GM23338 (cell line): ENCODE results near the gene GLCCI1. TPM values are rescaled to one million over a fixed set of nuclear protein-coding genes. Genes with fewer than 3 reads are reported as not detected.
A peak's percentile ranks its signal among the peaks of the same experiment; 100 is the strongest.

Experiments used
- ATAC-seq: fragments of 200-7000 bp; cut with Tn5 transposase; 3 replicates; pipeline ENCODE4 v1.9.1; 2020
- DNase-seq: peaks from one replicate; pipeline ENCODE4 v3.0.0-alpha.2; 2015; ENCODE audit warnings: low spot score
- H2AFZ ChIP-seq: fragments of 200-600 bp; sonication (generic); 2 replicates; pipeline ENCODE4 v1.8.0; 2016; ENCODE audit warnings: antibody characterized with exemption, mild to moderate bottlenecking, moderate library complexity
- H3F3A ChIP-seq: fragments of 200-600 bp; sonication (generic); replicated peaks from 2 replicates; pipeline ENCODE4 v1.8.0; 2017; ENCODE audit warnings: antibody characterized with exemption, mixed run types, low read depth
- H3K27ac ChIP-seq: fragments of 200-600 bp; sonication (generic); 2 replicates; pipeline ENCODE4 v1.6.1; 2016; ENCODE audit warnings: low read depth
- H3K27me3 ChIP-seq: fragments of 200-600 bp; sonication (generic); 2 replicates; pipeline ENCODE4 v1.8.0; 2016; ENCODE audit warnings: mild to moderate bottlenecking, mixed run types, moderate library complexity; ENCODE audit not compliant: insufficient read depth
- H3K36me3 ChIP-seq: fragments of 200-600 bp; sonication (generic); 2 replicates; pipeline ENCODE4 v1.8.0; 2016; ENCODE audit warnings: mild to moderate bottlenecking; ENCODE audit not compliant: insufficient read depth
- H3K4me1 ChIP-seq: fragments of 200-600 bp; sonication (generic); 2 replicates; pipeline ENCODE4 v1.8.0; 2016; ENCODE audit warnings: mild to moderate bottlenecking, moderate library complexity; ENCODE audit not compliant: insufficient read depth
- H3K4me2 ChIP-seq: fragments of 200-600 bp; sonication (generic); 2 replicates; pipeline ENCODE4 v1.7.1; 2017; ENCODE audit warnings: mixed run types
- H3K4me3 ChIP-seq: fragments of 200-600 bp; sonication (generic); 2 replicates; pipeline ENCODE4 v1.6.1; 2016; ENCODE audit warnings: mixed run types
- H3K79me2 ChIP-seq: fragments of 200-600 bp; sonication (generic); replicated peaks from 2 replicates; pipeline ENCODE4 v1.8.0; 2017; ENCODE audit warnings: mild to moderate bottlenecking; ENCODE audit not compliant: insufficient read depth
- H3K9me2 ChIP-seq: fragments of 200-600 bp; sonication (generic); 2 replicates; pipeline ENCODE4 v1.8.0; 2017; ENCODE audit not compliant: insufficient read depth
- H4K20me1 ChIP-seq: fragments of 200-600 bp; sonication (generic); replicated peaks from 2 replicates; pipeline ENCODE4 v1.8.0; 2017; ENCODE audit warnings: mild to moderate bottlenecking; ENCODE audit not compliant: insufficient read depth
- H3K27ac Mint-ChIP-seq: 2 replicates; pipeline ENCODE4 v1.8.0; 2020; ENCODE audit warnings: inconsistent platforms, mild to moderate bottlenecking, moderate library complexity, mixed read lengths
- H3K27me3 Mint-ChIP-seq: 3 replicates; pipeline ENCODE4 v1.8.0; 2022; ENCODE audit warnings: low read depth, mild to moderate bottlenecking, moderate library complexity, mixed read lengths, inconsistent platforms; ENCODE audit not compliant: insufficient read depth, poor library complexity
- H3K36me3 Mint-ChIP-seq: 3 replicates; pipeline ENCODE4 v1.8.0; 2021; ENCODE audit warnings: low read depth, mild to moderate bottlenecking, inconsistent platforms, moderate library complexity, mixed read lengths
- H3K4me1 Mint-ChIP-seq: 3 replicates; pipeline ENCODE4 v1.8.0; 2020; ENCODE audit warnings: mild to moderate bottlenecking, inconsistent platforms, mixed read lengths
- H3K4me3 Mint-ChIP-seq: 3 replicates; pipeline ENCODE4 v1.8.0; 2021; ENCODE audit warnings: moderate library complexity, mild to moderate bottlenecking, inconsistent platforms, mixed read lengths
- H3K9me3 Mint-ChIP-seq: 3 replicates; pipeline ENCODE4 v1.8.0; 2020; ENCODE audit warnings: moderate library complexity, mild to moderate bottlenecking, inconsistent platforms, mixed read lengths
- CREB1 ChIP-seq: fragments of 250-450 bp; sonication (Bioruptor Pico); IDR thresholded peaks from 2 replicates; pipeline ENCODE4 v1.5.0; 2020; ENCODE audit warnings: low read depth, mild to moderate bottlenecking, moderate library complexity
- EZH2 ChIP-seq: fragments of 200-600 bp; sonication (generic); IDR thresholded peaks from one replicate; pipeline ENCODE4 v1.8.0; 2017; ENCODE audit warnings: antibody characterized with exemption, mild to moderate bottlenecking, low read depth; ENCODE audit not compliant: unreplicated experiment
- EZH2phosphoT487 ChIP-seq: fragments of 200-600 bp; sonication (generic); IDR thresholded peaks from one replicate; pipeline ENCODE4 v1.8.1; 2018; ENCODE audit warnings: antibody characterized with exemption; ENCODE audit not compliant: unreplicated experiment
- JUNB ChIP-seq: IDR thresholded peaks from one replicate; pipeline ENCODE4 v1.6.1; 2016; ENCODE audit warnings: antibody characterized with exemption; ENCODE audit not compliant: unreplicated experiment
- NANOG ChIP-seq: IDR thresholded peaks from 2 replicates; pipeline ENCODE4 v1.6.1; 2016; ENCODE audit warnings: antibody characterized with exemption, borderline replicate concordance
- POLR2AphosphoS5 ChIP-seq: IDR thresholded peaks from 2 replicates; pipeline ENCODE4 v1.6.1; 2016; ENCODE audit warnings: antibody characterized with exemption, low read depth
- STAT1 ChIP-seq: IDR thresholded peaks from one replicate; pipeline ENCODE4 v1.6.1; 2016; ENCODE audit warnings: antibody characterized with exemption; ENCODE audit not compliant: unreplicated experiment
- ZNF114 ChIP-seq: fragments of 250-450 bp; sonication (Bioruptor Pico); IDR thresholded peaks from 2 replicates; pipeline ENCODE4 v1.5.0; 2020; ENCODE audit warnings: mild to moderate bottlenecking, moderate library complexity
- ZNF331 ChIP-seq: fragments of 250-450 bp; sonication (Bioruptor Pico); IDR thresholded peaks from 2 replicates; pipeline ENCODE4 v1.5.0; 2020; ENCODE audit warnings: low read depth, mild to moderate bottlenecking, moderate library complexity
- polyA plus RNA-seq: library from polyadenylated mRNA; unstranded; fragments of >200 nt; fragmentation: Nextera tagmentation; extraction: Ambion mirVana; gene quantifications from 2 replicates; pipeline ENCODE4 v1.2.1, GENCODE V29; 2016
- total RNA-seq: library from RNA; depleted of rRNA; stranded (reverse); fragments of >200 nt; shearing (Covaris generic); gene quantifications from 2 replicates; pipeline ENCODE4 v1.2.3, GENCODE V29; 2014
- TF ChIP-seq, protein P1 (sequence below): fragments of 250-450 bp; sonication (Bioruptor Pico); IDR thresholded peaks from 2 replicates; pipeline ENCODE4 v1.5.0; 2020; ENCODE audit warnings: mild to moderate bottlenecking, moderate library complexity
- TF ChIP-seq, protein P2 (sequence below): IDR thresholded peaks from one replicate; pipeline ENCODE4 v1.6.1; 2018; ENCODE audit warnings: antibody characterized with exemption; ENCODE audit not compliant: unreplicated experiment
- TF ChIP-seq, protein P3 (sequence below): IDR thresholded peaks from 2 replicates; pipeline ENCODE4 v1.6.1; 2016; ENCODE audit warnings: antibody characterized with exemption
- TF ChIP-seq, protein P4 (sequence below), 2 experiments: fragments of 200-600 bp in 1 of 2; sonication (generic) in 1 of 2; conservative IDR thresholded peaks; 2 replicates each; pipeline versions ENCODE4 v1.5.1 to v1.6.1; 2016 to 2017; ENCODE audit warnings: antibody characterized with exemption in 2 of 2, low read depth in 2 of 2, mild to moderate bottlenecking in 2 of 2, moderate library complexity in 1 of 2

The GLCCI1 gene
- total and polyA plus RNA-seq, 2 experiments from 2014 or later: 15.0 to 15.7 TPM

DNA sequence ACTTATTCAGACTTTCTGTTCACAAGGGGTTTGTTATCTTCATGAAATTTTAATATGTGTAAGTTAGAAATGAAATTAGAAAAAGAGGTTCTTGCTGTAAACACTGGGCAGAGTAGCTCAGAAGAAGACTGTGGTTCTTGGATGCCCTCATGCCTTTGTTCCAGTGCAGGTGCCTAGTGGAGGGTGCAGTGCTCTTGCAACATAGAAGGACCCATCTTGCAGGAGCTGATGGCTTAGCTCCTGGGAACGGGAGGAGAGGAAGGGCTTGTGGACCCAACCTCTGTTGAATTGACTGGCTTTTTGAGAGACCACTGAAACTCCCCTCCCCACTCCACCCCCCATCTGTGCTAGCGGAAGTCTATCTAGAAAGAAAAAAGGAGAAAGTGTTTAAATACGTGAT lies 116.8 kb downstream of the GLCCI1 start:
- peaks cover 24% of the 10 kb centered on the region for H3K4me1 ChIP-seq
- no peaks in the 10 kb centered on the region for H3K27me3 Mint-ChIP-seq
- H3K4me1 Mint-ChIP-seq: peaks cover 28% of the 10 kb centered on the region
- H3K4me3 Mint-ChIP-seq: no peak overlapping the region
- no peak for TF ChIP-seq STAT1
- TF ChIP-seq, protein P1, sequence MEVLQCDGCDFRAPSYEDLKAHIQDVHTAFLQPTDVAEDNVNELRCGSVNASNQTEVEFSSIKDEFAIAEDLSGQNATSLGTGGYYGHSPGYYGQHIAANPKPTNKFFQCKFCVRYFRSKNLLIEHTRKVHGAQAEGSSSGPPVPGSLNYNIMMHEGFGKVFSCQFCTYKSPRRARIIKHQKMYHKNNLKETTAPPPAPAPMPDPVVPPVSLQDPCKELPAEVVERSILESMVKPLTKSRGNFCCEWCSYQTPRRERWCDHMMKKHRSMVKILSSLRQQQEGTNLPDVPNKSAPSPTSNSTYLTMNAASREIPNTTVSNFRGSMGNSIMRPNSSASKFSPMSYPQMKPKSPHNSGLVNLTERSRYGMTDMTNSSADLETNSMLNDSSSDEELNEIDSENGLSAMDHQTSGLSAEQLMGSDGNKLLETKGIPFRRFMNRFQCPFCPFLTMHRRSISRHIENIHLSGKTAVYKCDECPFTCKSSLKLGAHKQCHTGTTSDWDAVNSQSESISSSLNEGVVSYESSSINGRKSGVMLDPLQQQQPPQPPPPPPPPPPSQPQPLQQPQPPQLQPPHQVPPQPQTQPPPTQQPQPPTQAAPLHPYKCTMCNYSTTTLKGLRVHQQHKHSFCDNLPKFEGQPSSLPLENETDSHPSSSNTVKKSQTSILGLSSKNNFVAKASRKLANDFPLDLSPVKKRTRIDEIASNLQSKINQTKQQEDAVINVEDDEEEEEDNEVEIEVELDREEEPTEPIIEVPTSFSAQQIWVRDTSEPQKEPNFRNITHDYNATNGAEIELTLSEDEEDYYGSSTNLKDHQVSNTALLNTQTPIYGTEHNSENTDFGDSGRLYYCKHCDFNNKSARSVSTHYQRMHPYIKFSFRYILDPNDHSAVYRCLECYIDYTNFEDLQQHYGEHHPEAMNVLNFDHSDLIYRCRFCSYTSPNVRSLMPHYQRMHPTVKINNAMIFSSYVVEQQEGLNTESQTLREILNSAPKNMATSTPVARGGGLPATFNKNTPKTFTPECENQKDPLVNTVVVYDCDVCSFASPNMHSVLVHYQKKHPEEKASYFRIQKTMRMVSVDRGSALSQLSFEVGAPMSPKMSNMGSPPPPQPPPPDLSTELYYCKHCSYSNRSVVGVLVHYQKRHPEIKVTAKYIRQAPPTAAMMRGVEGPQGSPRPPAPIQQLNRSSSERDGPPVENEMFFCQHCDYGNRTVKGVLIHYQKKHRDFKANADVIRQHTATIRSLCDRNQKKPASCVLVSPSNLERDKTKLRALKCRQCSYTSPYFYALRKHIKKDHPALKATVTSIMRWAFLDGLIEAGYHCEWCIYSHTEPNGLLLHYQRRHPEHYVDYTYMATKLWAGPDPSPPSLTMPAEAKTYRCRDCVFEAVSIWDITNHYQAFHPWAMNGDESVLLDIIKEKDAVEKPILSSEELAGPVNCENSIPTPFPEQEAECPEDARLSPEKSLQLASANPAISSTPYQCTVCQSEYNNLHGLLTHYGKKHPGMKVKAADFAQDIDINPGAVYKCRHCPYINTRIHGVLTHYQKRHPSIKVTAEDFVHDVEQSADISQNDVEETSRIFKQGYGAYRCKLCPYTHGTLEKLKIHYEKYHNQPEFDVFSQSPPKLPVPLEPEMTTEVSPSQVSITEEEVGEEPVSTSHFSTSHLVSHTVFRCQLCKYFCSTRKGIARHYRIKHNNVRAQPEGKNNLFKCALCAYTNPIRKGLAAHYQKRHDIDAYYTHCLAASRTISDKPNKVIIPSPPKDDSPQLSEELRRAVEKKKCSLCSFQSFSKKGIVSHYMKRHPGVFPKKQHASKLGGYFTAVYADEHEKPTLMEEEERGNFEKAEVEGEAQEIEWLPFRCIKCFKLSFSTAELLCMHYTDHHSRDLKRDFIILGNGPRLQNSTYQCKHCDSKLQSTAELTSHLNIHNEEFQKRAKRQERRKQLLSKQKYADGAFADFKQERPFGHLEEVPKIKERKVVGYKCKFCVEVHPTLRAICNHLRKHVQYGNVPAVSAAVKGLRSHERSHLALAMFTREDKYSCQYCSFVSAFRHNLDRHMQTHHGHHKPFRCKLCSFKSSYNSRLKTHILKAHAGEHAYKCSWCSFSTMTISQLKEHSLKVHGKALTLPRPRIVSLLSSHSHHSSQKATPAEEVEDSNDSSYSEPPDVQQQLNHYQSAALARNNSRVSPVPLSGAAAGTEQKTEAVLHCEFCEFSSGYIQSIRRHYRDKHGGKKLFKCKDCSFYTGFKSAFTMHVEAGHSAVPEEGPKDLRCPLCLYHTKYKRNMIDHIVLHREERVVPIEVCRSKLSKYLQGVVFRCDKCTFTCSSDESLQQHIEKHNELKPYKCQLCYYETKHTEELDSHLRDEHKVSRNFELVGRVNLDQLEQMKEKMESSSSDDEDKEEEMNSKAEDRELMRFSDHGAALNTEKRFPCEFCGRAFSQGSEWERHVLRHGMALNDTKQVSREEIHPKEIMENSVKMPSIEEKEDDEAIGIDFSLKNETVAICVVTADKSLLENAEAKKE (CRISPR knock-in tag): no peak
- TF ChIP-seq ZNF331: no peak
- TF ChIP-seq EZH2phosphoT487: no peak
- TF ChIP-seq, protein P2, sequence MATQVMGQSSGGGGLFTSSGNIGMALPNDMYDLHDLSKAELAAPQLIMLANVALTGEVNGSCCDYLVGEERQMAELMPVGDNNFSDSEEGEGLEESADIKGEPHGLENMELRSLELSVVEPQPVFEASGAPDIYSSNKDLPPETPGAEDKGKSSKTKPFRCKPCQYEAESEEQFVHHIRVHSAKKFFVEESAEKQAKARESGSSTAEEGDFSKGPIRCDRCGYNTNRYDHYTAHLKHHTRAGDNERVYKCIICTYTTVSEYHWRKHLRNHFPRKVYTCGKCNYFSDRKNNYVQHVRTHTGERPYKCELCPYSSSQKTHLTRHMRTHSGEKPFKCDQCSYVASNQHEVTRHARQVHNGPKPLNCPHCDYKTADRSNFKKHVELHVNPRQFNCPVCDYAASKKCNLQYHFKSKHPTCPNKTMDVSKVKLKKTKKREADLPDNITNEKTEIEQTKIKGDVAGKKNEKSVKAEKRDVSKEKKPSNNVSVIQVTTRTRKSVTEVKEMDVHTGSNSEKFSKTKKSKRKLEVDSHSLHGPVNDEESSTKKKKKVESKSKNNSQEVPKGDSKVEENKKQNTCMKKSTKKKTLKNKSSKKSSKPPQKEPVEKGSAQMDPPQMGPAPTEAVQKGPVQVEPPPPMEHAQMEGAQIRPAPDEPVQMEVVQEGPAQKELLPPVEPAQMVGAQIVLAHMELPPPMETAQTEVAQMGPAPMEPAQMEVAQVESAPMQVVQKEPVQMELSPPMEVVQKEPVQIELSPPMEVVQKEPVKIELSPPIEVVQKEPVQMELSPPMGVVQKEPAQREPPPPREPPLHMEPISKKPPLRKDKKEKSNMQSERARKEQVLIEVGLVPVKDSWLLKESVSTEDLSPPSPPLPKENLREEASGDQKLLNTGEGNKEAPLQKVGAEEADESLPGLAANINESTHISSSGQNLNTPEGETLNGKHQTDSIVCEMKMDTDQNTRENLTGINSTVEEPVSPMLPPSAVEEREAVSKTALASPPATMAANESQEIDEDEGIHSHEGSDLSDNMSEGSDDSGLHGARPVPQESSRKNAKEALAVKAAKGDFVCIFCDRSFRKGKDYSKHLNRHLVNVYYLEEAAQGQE: no peak
- no peak for TF ChIP-seq CREB1 (CRISPR knock-in tag)
- no peak for TF ChIP-seq EZH2
- TF ChIP-seq JUNB: no peak
- TF ChIP-seq NANOG: no peak
- TF ChIP-seq ZNF114 (CRISPR knock-in tag): no peak
- TF ChIP-seq, protein P3, sequence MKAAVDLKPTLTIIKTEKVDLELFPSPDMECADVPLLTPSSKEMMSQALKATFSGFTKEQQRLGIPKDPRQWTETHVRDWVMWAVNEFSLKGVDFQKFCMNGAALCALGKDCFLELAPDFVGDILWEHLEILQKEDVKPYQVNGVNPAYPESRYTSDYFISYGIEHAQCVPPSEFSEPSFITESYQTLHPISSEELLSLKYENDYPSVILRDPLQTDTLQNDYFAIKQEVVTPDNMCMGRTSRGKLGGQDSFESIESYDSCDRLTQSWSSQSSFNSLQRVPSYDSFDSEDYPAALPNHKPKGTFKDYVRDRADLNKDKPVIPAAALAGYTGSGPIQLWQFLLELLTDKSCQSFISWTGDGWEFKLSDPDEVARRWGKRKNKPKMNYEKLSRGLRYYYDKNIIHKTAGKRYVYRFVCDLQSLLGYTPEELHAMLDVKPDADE: no peak
- TF ChIP-seq POLR2AphosphoS5: no peak
- TF ChIP-seq, protein P4, sequence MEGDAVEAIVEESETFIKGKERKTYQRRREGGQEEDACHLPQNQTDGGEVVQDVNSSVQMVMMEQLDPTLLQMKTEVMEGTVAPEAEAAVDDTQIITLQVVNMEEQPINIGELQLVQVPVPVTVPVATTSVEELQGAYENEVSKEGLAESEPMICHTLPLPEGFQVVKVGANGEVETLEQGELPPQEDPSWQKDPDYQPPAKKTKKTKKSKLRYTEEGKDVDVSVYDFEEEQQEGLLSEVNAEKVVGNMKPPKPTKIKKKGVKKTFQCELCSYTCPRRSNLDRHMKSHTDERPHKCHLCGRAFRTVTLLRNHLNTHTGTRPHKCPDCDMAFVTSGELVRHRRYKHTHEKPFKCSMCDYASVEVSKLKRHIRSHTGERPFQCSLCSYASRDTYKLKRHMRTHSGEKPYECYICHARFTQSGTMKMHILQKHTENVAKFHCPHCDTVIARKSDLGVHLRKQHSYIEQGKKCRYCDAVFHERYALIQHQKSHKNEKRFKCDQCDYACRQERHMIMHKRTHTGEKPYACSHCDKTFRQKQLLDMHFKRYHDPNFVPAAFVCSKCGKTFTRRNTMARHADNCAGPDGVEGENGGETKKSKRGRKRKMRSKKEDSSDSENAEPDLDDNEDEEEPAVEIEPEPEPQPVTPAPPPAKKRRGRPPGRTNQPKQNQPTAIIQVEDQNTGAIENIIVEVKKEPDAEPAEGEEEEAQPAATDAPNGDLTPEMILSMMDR (conservative IDR thresholded peaks at IDR 0.05; ENCODE audit: low read depth in 2 of 2): no peak
- H3F3A ChIP-seq: no peaks in the 10 kb centered on the region
- no peaks in the 10 kb centered on the region for H3K27me3 ChIP-seq
- H3K27ac ChIP-seq: no peak overlapping the region
- DNase-seq: no peak
- H3K36me3 ChIP-seq: no peaks in the 10 kb centered on the region
- H3K79me2 ChIP-seq: no peaks in the 10 kb centered on the region
- no peaks in the 10 kb centered on the region for H3K9me2 ChIP-seq
- no peaks in the 10 kb centered on the region for H3K9me3 Mint-ChIP-seq
- no peak overlapping the region for H3K4me3 ChIP-seq
- ATAC-seq: peak; percentile 51
- H3K4me2 ChIP-seq: no peak overlapping the region
- H3K36me3 Mint-ChIP-seq: 0 out of 3 replicates have a peak, but pooled peaks cover 4% of the 10 kb centered on the region
- H2AFZ ChIP-seq: no peak overlapping the region
- no peak overlapping the region for H3K27ac Mint-ChIP-seq
- H4K20me1 ChIP-seq: no peaks in the 10 kb centered on the region
